Smooth muscle cell (in vitro differentiated cells): ENCODE measurements around the gene DIP2C. TPM values are rescaled to one million over a fixed set of nuclear protein-coding genes. Genes with fewer than 3 reads are reported as not detected.

ENCODE experiments used
- DNase-seq: peaks from one replicate; lab custom pipeline; 2025; ENCODE audit not compliant: unreplicated experiment; lab: John Stamatoyannopoulos, UW
- H2AFZ ChIP-seq: fragments of 200-600 bp; sonication (generic); 2 replicates; pipeline ENCODE4 v1.6.0; 2016; ENCODE audit warnings: antibody characterized with exemption, low read depth, mild to moderate bottlenecking
- H3F3A ChIP-seq: fragments of 200-600 bp; sonication (generic); 2 replicates; pipeline ENCODE4 v1.6.0; 2017; ENCODE audit warnings: antibody characterized with exemption, low read depth
- H3K27ac ChIP-seq: fragments of 200-600 bp; sonication (generic); 2 replicates; pipeline ENCODE4 v1.5.1; 2016; ENCODE audit warnings: low read depth, mild to moderate bottlenecking
- H3K27me3 ChIP-seq: fragments of 200-600 bp; sonication (generic); 2 replicates; pipeline ENCODE4 v1.6.1; 2016; ENCODE audit warnings: low read depth, mild to moderate bottlenecking
- H3K36me3 ChIP-seq: fragments of 200-600 bp; sonication (generic); 2 replicates; pipeline ENCODE4 v1.5.1; 2016; ENCODE audit warnings: low read depth
- H3K4me1 ChIP-seq: fragments of 200-600 bp; sonication (generic); 2 replicates; pipeline ENCODE4 v1.5.1; 2016; ENCODE audit warnings: low read depth
- H3K4me2 ChIP-seq: fragments of 200-600 bp; sonication (generic); 2 replicates; pipeline ENCODE4 v1.6.0; 2016; ENCODE audit warnings: mild to moderate bottlenecking
- H3K4me3 ChIP-seq: fragments of 200-600 bp; sonication (generic); 2 replicates; pipeline ENCODE4 v1.5.1; 2016; ENCODE audit warnings: mild to moderate bottlenecking
- H3K79me2 ChIP-seq: fragments of 200-600 bp; sonication (generic); 2 replicates; pipeline ENCODE4 v1.6.0; 2016; ENCODE audit warnings: low read depth, mild to moderate bottlenecking
- H3K9ac ChIP-seq: fragments of 200-600 bp; sonication (generic); 2 replicates; pipeline ENCODE4 v1.6.0; 2016; ENCODE audit warnings: low read depth
- H3K9me3 ChIP-seq: fragments of 200-600 bp; sonication (generic); replicated peaks from 2 replicates; pipeline ENCODE4 v1.5.1; 2016; ENCODE audit warnings: low read depth
- H4K20me1 ChIP-seq: fragments of 200-600 bp; sonication (generic); 2 replicates; pipeline ENCODE4 v1.6.0; 2016; ENCODE audit warnings: low read depth
- CTCF ChIP-seq: fragments of 200-600 bp; sonication (generic); IDR thresholded peaks from 2 replicates; pipeline ENCODE4 v1.5.1; 2017; ENCODE audit warnings: borderline replicate concordance, mild to moderate bottlenecking, antibody characterized with exemption; ENCODE audit not compliant: insufficient read depth, poor library complexity, severe bottlenecking
- WGBS: methylation state at CpG from one replicate; pipeline ENCODE4 v1.1.7; 2016; ENCODE audit warnings: low lambda C conversion rate; 5-methylcytosine and 5-hydroxymethylcytosine counted together
- polyA plus RNA-seq: library from polyadenylated mRNA; unstranded; fragments of >200 nt; fragmentation: Nextera tagmentation; extraction: Ambion mirVana; gene quantifications from 2 replicates; pipeline ENCODE4 v1.2.1, GENCODE V29; 2016
- total RNA-seq: library from RNA; depleted of rRNA; stranded (reverse); fragments of >200 nt; gene quantifications from 2 replicates; pipeline ENCODE4 v1.2.3, GENCODE V29; 2014

DIP2C gene
- total and polyA plus RNA-seq, 2 experiments from 2014 or later, result 14.9 to 15.3 TPM

GRCh38 chr10:609262-609658 is 80.2 kb downstream of the DIP2C start:
- peaks cover 20% of the 10 kb centered on the region for H3K4me1 ChIP-seq
- TF ChIP-seq CTCF, result no peak
- no peaks in the 10 kb centered on the region for H3K9me3 ChIP-seq
- H3K36me3 ChIP-seq, result no peaks in the 10 kb centered on the region
- no peak overlapping the region for H3K4me3 ChIP-seq
- peaks cover 56% of the 10 kb centered on the region for H3K79me2 ChIP-seq
- no peak overlapping the region for H3K4me2 ChIP-seq
- peaks cover 26% of the 10 kb centered on the region for H3F3A ChIP-seq
- H3K27ac ChIP-seq, result peak overlapping the region; percentile 93
- H2AFZ ChIP-seq, result no peak overlapping the region
- H3K9ac ChIP-seq, result peak overlapping the region; percentile 40
- no peak for DNase-seq
- peaks cover 9% of the 10 kb centered on the region for H4K20me1 ChIP-seq
- no peaks in the 10 kb centered on the region for H3K27me3 ChIP-seq

- H3K79me2 ChIP-seq, result peaks cover 55% of the 10 kb centered on the region
- no peak for DNase-seq
- H4K20me1 ChIP-seq, result peaks cover 3% of the 10 kb centered on the region
- H3K4me1 ChIP-seq, result peaks cover 18% of the 10 kb centered on the region
- peak overlapping the region; percentile 93 for H3K27ac ChIP-seq
- no peak overlapping the region for H3K4me2 ChIP-seq
- peaks cover 26% of the 10 kb centered on the region for H3F3A ChIP-seq
- H3K9me3 ChIP-seq, result no peaks in the 10 kb centered on the region
- H3K9ac ChIP-seq, result peak overlapping the region; percentile 40
- H3K27me3 ChIP-seq, result no peaks in the 10 kb centered on the region
- no peak for TF ChIP-seq CTCF
- 48% methylated on average over 5 of the region's 5 CpGs for whole genome bisulfite sequencing
- H2AFZ ChIP-seq, result no peak overlapping the region
- no peak overlapping the region for H3K4me3 ChIP-seq
- no peaks in the 10 kb centered on the region for H3K36me3 ChIP-seq
Measured at GRCh38 chr10:608331-609261, 80.9 kb downstream of the DIP2C start.

GRCh38 chr10:607545-608185 is 81.8 kb downstream of the DIP2C start:
- Histone ChIP-seq H3K4me2 (peak overlapping the region; percentile 55), H3K27ac (peak overlapping the region; percentile 98)

More at GRCh38 chr10:607545-608185, 81.8 kb downstream of the DIP2C start:
- no peaks in the 10 kb centered on the region for H4K20me1 ChIP-seq
- peak overlapping the region; percentile 94 for H3K9ac ChIP-seq
- no peak for TF ChIP-seq CTCF
- no peak overlapping the region for H2AFZ ChIP-seq
- H3F3A ChIP-seq, result peaks cover 26% of the 10 kb centered on the region
- WGBS, result 79% methylated on average over 14 of the region's 14 CpGs
- no peaks in the 10 kb centered on the region for H3K9me3 ChIP-seq
- no peak for DNase-seq
- H3K4me3 ChIP-seq, result no peak overlapping the region
- H3K79me2 ChIP-seq, result peaks cover 55% of the 10 kb centered on the region
- H3K27me3 ChIP-seq, result no peaks in the 10 kb centered on the region
- peaks cover 18% of the 10 kb centered on the region for H3K4me1 ChIP-seq
- H3K36me3 ChIP-seq, result no peaks in the 10 kb centered on the region
